CD8-positive, alpha-beta memory T cell (primary cell): ENCODE data around the gene TBX10. TPM values are rescaled to one million over a fixed set of nuclear protein-coding genes. Genes with fewer than 3 reads are reported as not detected.
"Not testable (repeated sequence)": the region's sequence is repeated elsewhere in the genome, so short reads cannot be mapped to it uniquely, and the experiment has no call there.

ENCODE experiments used
- CTCF ChIA-PET: fragments of 350-600 bp; sonication (Branson Sonifier 250); formaldehyde crosslinking; loops from one replicate; lab custom pipeline; 2021; ENCODE audit warnings: antibody characterized with exemption; lab: Charles Lee
- POLR2A ChIA-PET: fragments of 350-600 bp; sonication (Branson Sonifier 250); formaldehyde crosslinking; loops from one replicate; lab custom pipeline; 2021; ENCODE audit warnings: antibody characterized with exemption; lab: Charles Lee
- DNase-seq, 5 donors: peaks; one replicate each; pipeline versions ENCODE4 v3.0.0 to v3.0.0-alpha.2; 2020 to 2022; ENCODE audit warnings: mixed read lengths in 1 of 5
- H3K27ac ChIP-seq: one replicate; pipeline ENCODE4 v1.7.0; 2013; ENCODE audit warnings: low read depth, mild to moderate bottlenecking, low read length, moderate library complexity
- H3K27me3 ChIP-seq: 2 replicates; pipeline ENCODE4 v1.7.0; 2013; ENCODE audit warnings: low read length, mild to moderate bottlenecking; ENCODE audit not compliant: insufficient read depth, poor library complexity, severe bottlenecking
- H3K36me3 ChIP-seq: 2 replicates; pipeline ENCODE4 v1.7.0; 2013; ENCODE audit warnings: mild to moderate bottlenecking, low read length, moderate library complexity; ENCODE audit not compliant: insufficient read depth
- H3K4me1 ChIP-seq: 2 replicates; pipeline ENCODE4 v1.7.0; 2013; ENCODE audit warnings: mild to moderate bottlenecking, low read length, moderate library complexity; ENCODE audit not compliant: insufficient read depth
- H3K4me3 ChIP-seq: 2 replicates; pipeline ENCODE4 v1.7.0; 2013; ENCODE audit warnings: mild to moderate bottlenecking, low read length
- H3K9me3 ChIP-seq: 2 replicates; pipeline ENCODE4 v1.7.0; 2013; ENCODE audit warnings: mild to moderate bottlenecking, low read length
- H3K27ac Mint-ChIP-seq, 8 donors: one replicate each; pipeline ENCODE4 v1.8.0; 2020 to 2021; ENCODE audit warnings: mixed read lengths in 8 of 8, mild to moderate bottlenecking in 6 of 8, inconsistent platforms in 3 of 8, moderate library complexity in 3 of 8
- H3K27me3 Mint-ChIP-seq, 2 donors: one replicate each; pipeline ENCODE4 v1.8.0; 2020 to 2021; ENCODE audit warnings: mixed read lengths in 2 of 2, mild to moderate bottlenecking in 1 of 2, moderate library complexity in 1 of 2
- H3K36me3 Mint-ChIP-seq, 3 donors: one replicate each; pipeline ENCODE4 v1.8.0; 2020 to 2021; ENCODE audit warnings: mixed read lengths in 3 of 3, inconsistent platforms in 1 of 3, mild to moderate bottlenecking in 1 of 3
- H3K4me1 Mint-ChIP-seq, 3 donors: one replicate each; pipeline ENCODE4 v1.8.0; 2020 to 2021; ENCODE audit warnings: mixed read lengths in 3 of 3, inconsistent platforms in 1 of 3, mild to moderate bottlenecking in 1 of 3
- H3K4me3 Mint-ChIP-seq, 7 donors: one replicate each; pipeline ENCODE4 v1.8.0; 2020 to 2021; ENCODE audit warnings: mixed read lengths in 7 of 7, mild to moderate bottlenecking in 6 of 7, moderate library complexity in 4 of 7, inconsistent platforms in 2 of 7
- H3K9me3 Mint-ChIP-seq, 5 donors: one replicate each; pipeline ENCODE4 v1.8.0; 2020 to 2022; ENCODE audit warnings: mixed read lengths in 5 of 5, mild to moderate bottlenecking in 3 of 5, moderate library complexity in 2 of 5, inconsistent platforms in 1 of 5
- polyA plus RNA-seq: library from polyadenylated mRNA; unstranded; fragments of 300-500 nt; fragmentation: Illumina TruSeq; gene quantifications from one replicate; pipeline ENCODE4 v1.2.3, GENCODE V29; 2021
- total RNA-seq, 2 experiments: library from RNA; stranded (reverse); gene quantifications; one replicate each; pipeline ENCODE4 v1.2.3, GENCODE V29; 2021

TBX10 gene
- total and polyA plus RNA-seq, 3 experiments from 2014 or later = not detected

DNA sequence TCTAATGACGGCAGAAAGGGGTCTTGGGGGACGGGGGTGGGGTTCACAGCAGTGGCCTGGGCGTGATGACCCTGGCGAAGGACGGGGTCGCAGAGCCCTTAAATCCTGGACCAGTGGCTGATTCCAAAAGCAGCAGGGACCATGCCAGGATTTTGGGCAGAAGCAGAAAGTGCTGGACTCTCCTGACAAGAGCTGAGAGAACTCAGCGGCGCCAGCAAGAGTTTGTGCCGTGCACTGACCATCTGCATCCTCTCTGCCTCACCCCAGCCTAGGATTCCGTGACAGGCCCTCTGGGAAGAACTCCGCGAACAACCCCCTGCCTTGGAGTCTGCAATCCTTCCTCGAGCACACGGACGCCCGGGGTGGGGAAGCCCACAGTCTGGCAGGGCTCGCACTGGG, 33.5 kb downstream of the TBX10 start:
- no peaks in the 10 kb centered on the region for H3K9me3 ChIP-seq
- H3K27ac Mint-ChIP-seq = peak overlapping the region; percentile 55 to 93 (median 90)
- peak overlapping the region; percentile 84 to 96 (median 91) for H3K4me3 Mint-ChIP-seq
- no peaks in the 10 kb centered on the region for H3K27me3 ChIP-seq
- CTCF ChIA-PET = no interaction called here
- H3K27ac ChIP-seq = peak overlapping the region; percentile 75
- H3K4me3 ChIP-seq = peak overlapping the region; percentile 71
- H3K36me3 ChIP-seq = peaks cover 18% of the 10 kb centered on the region
- H3K4me1 ChIP-seq = peaks cover 18% of the 10 kb centered on the region
- H3K9me3 Mint-ChIP-seq = no peaks in the 10 kb centered on the region
- peaks cover 6 to 30% (median 15%) of the 10 kb centered on the region in 3 donors for H3K4me1 Mint-ChIP-seq
- peaks cover 7 to 10% of the 10 kb centered on the region in 2 donors for H3K27me3 Mint-ChIP-seq
- peaks cover 0 to 28% (median 2%) of the 10 kb centered on the region in 3 donors for H3K36me3 Mint-ChIP-seq
- POLR2A ChIA-PET = no interaction called here
- no peak for DNase-seq

DNA sequence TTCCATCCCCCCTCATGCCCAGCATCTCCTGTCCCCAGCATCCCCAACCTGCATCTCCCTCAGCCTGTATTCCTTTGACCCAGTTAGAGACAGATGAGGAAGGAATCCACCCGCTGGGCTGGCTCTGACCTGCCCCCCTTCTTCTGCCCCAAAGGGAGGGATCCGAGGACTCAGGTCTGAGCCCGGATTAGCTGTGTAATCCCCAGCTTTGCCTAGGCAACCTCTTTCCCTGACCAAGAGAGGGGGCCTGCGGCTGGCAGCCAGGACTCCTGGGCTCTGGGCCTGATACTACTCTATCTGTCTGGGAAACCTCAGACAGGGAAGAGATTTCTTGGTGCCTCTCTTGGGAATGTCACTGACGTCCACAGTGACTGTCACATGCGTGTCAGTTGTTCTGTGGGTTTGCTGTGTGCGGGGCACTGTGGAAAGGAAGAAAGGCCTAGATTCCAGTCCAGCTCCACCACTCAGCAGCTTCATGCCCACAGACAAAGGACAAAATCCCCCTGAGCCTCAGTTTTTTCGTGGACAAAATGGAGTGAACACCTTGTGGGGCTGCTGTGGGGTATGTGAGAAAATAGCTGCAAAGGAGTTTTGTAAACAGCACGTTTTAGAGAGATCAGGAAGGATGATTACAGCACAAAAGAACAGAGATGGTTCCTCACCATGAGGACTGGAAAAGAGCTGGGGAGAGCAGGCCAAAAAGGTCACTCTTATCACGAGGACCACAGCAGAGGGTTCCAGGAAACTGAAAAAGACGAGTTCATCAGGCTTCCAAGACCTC, 34.1 kb downstream of the TBX10 start:
- CTCF ChIA-PET = interaction anchor here (1.4 kb wide), 1 partner anchor 22 kb away, joined by 4 read pairs; the partner anchor contains the start of gene GSTP1
- Histone ChIP-seq H3K9me3 (no peaks in the 10 kb centered on the region), H3K36me3 (peaks cover 14% of the 10 kb centered on the region), H3K27me3 (no peaks in the 10 kb centered on the region), H3K27ac (peak overlapping the region; percentile 75), H3K4me1 (peaks cover 18% of the 10 kb centered on the region), H3K4me3 (no peak overlapping the region)
- POLR2A ChIA-PET = no interaction called here
- Mint-ChIP-seq H3K36me3 (peaks cover 0 to 21% (median 0%) of the 10 kb centered on the region in 3 donors), H3K4me1 (peaks cover 6 to 30% (median 15%) of the 10 kb centered on the region in 3 donors), H3K27ac (peak overlapping the region in 5 of 8 donors; percentile 43 to 87 (median 84)), H3K9me3 (no peaks in the 10 kb centered on the region), H3K4me3 (peak overlapping the region; percentile 55 to 84 (median 68)), H3K27me3 (peaks cover 11 to 17% of the 10 kb centered on the region in 2 donors)
- DNase-seq = no peak

DNA sequence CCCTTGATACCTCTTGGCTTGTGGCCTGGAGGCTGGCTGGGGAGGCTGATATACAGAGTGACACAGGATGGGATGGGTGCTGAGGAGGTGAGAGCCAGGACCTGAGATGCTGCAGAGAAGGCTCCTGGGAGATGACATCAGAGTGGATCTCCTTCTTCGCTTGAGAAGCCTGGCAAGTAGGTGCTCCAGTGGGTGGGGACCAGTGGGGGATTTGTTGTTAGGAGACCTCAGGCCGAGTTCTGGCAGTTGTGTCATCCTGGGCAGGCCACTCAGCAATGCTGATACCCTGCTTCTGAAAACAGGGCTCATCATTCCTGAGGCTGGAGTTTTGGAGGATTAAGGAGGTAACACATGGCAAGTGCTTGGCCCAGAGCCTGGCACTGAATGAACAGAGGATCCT, 34.7 kb downstream of the TBX10 start:
- peaks cover 14% of the 10 kb centered on the region for H3K36me3 ChIP-seq
- ChIA-PET CTCF (interaction anchor here (0.8 to 1.4 kb wide), 2 partner anchors 9 to 22 kb away, joined by 3 to 4 read pairs; partner anchors contain the start of gene GSTP1), POLR2A (no interaction called here)
- H3K27me3 Mint-ChIP-seq = peaks cover 11 to 17% of the 10 kb centered on the region in 2 donors
- H3K9me3 ChIP-seq = no peaks in the 10 kb centered on the region
- DNase-seq = no peak
- peak overlapping the region in 3 of 7 donors; percentile 23 to 84 (median 51) for H3K4me3 Mint-ChIP-seq
- no peak overlapping the region for H3K4me3 ChIP-seq
- H3K36me3 Mint-ChIP-seq = peaks cover 0 to 16% (median 0%) of the 10 kb centered on the region in 3 donors
- peaks cover 18% of the 10 kb centered on the region for H3K4me1 ChIP-seq
- peak overlapping the region; percentile 74 for H3K27ac ChIP-seq
- H3K27me3 ChIP-seq = no peaks in the 10 kb centered on the region
- peak overlapping the region in 4 of 8 donors; percentile 60 to 68 (median 66) for H3K27ac Mint-ChIP-seq
- no peaks in the 10 kb centered on the region for H3K9me3 Mint-ChIP-seq
- H3K4me1 Mint-ChIP-seq = peaks cover 6 to 30% (median 15%) of the 10 kb centered on the region in 3 donors

DNA sequence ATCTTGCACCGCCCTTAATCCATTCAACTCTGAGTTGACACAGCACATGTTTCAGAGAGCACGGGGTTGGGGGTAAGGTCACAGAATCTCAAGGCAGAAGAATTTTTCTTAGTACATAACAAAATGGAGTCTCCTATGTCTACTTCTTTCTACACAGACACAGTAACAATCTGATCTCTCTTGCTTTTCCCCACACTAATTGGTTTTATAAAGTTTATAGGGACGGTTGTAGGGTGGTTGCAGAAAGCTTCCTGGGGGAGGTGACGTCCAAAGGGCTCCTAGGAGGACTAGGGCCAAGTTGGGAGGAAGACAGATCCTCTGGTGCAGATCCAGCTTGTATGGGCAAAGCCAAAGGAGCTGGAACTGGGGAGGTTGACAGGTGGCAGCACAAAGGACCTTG, 35.4 kb downstream of the TBX10 start:
- POLR2A ChIA-PET = not testable (repeated sequence)

DNA sequence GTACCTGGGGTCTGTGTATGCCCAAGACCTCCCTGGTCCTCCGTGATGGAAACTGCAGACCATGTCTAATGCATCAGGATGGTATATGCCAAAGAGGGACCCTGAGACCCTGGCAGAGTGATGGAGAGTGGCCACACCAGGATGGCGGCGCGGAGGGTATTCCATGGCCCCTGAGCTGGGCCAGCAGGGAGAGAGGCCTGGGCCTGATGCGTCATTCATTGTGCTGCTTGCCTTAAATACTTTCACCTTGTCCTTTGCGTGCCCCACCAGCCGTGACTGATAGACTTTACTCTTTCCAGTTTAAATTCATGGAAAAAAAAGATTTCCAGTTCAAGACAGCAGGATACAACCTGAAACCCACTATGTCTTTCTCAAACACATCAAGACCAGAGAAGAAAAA, 38.5 kb downstream of the TBX10 start:
- POLR2A ChIA-PET = no interaction called here
- CTCF ChIA-PET = no interaction called here

More for the DNA sequence above, 35.4 kb downstream of the TBX10 start:
- not testable (repeated sequence) for DNase-seq, H3K27ac ChIP-seq, H3K9me3 ChIP-seq, H3K9me3 Mint-ChIP-seq, H3K27me3 ChIP-seq, H3K4me3 ChIP-seq, H3K36me3 ChIP-seq
- H3K4me1 ChIP-seq = peaks cover 18% of the 10 kb centered on the region
- Mint-ChIP-seq H3K36me3 (peaks cover 0 to 10% (median 0%) of the 10 kb centered on the region in 3 donors), H3K4me1 (peaks cover 6 to 30% (median 15%) of the 10 kb centered on the region in 3 donors), H3K27me3 (peaks cover 13 to 17% of the 10 kb centered on the region in 2 donors), H3K4me3 (peak overlapping the region in 3 of 7 donors; percentile 22 to 58 (median 56)), H3K27ac (peak overlapping the region in 2 of 8 donors; percentile 68 to 83)
- CTCF ChIA-PET = interaction anchor here (0.8 to 1.4 kb wide), 2 partner anchors 10 to 21 kb away, joined by 3 to 4 read pairs; partner anchors contain the start of gene GSTP1

DNA sequence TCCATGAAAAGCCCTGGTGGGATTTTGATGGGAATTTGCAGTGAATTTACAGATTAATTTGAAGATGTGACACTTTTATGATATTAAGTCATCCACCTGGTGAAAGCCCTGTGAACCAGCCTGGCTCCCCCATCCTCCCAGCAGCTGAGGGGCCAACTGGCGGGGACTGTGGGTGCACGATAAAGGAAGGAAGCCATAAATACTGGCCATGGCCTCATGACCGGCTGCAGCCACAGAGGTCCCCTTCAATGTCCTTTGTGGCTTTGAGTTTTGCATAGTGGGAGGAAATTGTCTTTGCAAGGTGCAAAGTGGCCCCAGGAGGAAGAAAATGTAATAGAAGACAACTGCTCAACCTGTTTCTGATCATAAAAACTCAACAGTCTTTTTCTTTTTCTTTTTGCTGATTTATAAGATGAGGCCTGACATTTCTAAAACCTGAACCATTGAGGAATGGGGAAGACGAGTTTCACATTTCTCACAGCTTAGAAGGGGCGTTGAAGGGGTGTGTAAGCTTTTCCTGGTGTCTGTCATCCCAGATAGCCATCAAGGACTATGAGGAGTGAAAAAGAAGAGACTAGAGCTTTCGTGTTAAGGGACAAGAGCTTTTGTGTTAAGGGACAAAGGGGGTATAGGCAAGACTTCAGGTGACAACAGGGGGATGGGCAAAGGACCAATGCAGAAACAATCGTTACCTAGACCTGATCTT, 39.1 kb downstream of the TBX10 start:
- Mint-ChIP-seq H3K9me3 (no peaks in the 10 kb centered on the region), H3K27ac (peak overlapping the region in 1 of 8 donors; percentile 48), H3K4me3 (no peak overlapping the region), H3K36me3 (no peaks in the 10 kb centered on the region), H3K4me1 (peaks cover 0 to under 1% (median 0%) of the 10 kb centered on the region in 3 donors), H3K27me3 (peaks cover 13 to 17% of the 10 kb centered on the region in 2 donors)
- Histone ChIP-seq H3K4me1 (no peaks in the 10 kb centered on the region), H3K27me3 (no peaks in the 10 kb centered on the region), H3K36me3 (no peaks in the 10 kb centered on the region), H3K27ac (no peak overlapping the region), H3K9me3 (no peaks in the 10 kb centered on the region), H3K4me3 (no peak overlapping the region)
- no peak for DNase-seq
- ChIA-PET POLR2A (no interaction called here), CTCF (no interaction called here)

More for the DNA sequence above, 38.5 kb downstream of the TBX10 start:
- peaks cover 1% of the 10 kb centered on the region for H3K4me1 ChIP-seq
- no peak overlapping the region for H3K27ac ChIP-seq
- H3K27me3 Mint-ChIP-seq = peaks cover 13 to 17% of the 10 kb centered on the region in 2 donors
- H3K27me3 ChIP-seq = no peaks in the 10 kb centered on the region
- no peak for DNase-seq
- no peaks in the 10 kb centered on the region for H3K36me3 Mint-ChIP-seq
- no peaks in the 10 kb centered on the region for H3K9me3 ChIP-seq
- H3K27ac Mint-ChIP-seq = peak overlapping the region in 1 of 8 donors; percentile 58
- H3K36me3 ChIP-seq = no peaks in the 10 kb centered on the region
- H3K4me3 Mint-ChIP-seq = no peak overlapping the region
- no peak overlapping the region for H3K4me3 ChIP-seq
- H3K9me3 Mint-ChIP-seq = no peaks in the 10 kb centered on the region
- peaks cover 3 to 5% (median 4%) of the 10 kb centered on the region in 3 donors for H3K4me1 Mint-ChIP-seq

DNA sequence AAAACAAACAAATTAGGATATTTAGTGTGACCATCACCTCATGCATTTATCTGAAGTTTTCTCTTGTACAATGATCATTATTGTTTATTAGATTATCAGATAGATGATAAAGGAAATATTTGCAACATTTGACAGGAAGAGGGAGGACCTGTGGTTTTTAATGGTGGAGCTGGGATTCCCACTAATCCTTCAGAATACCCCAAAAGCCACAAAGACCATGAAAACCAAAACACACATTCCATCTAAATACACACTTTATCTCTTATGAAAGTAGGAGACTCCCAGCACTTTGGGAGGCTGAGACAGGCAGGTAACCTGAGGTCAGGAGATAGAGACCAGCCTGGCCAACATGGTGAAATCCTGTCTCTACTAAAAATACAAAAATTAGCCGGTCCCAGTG, 40.4 kb downstream of the TBX10 start:
- Mint-ChIP-seq H3K27ac (no peak overlapping the region), H3K27me3 (peaks cover 13 to 17% of the 10 kb centered on the region in 2 donors), H3K9me3 (no peaks in the 10 kb centered on the region), H3K4me3 (no peak overlapping the region), H3K36me3 (no peaks in the 10 kb centered on the region), H3K4me1 (no peaks in the 10 kb centered on the region)
- ChIA-PET CTCF (no interaction called here), POLR2A (no interaction called here)
- Histone ChIP-seq H3K36me3 (no peaks in the 10 kb centered on the region), H3K27me3 (no peaks in the 10 kb centered on the region), H3K27ac (no peak overlapping the region), H3K4me3 (no peak overlapping the region), H3K4me1 (no peaks in the 10 kb centered on the region), H3K9me3 (no peaks in the 10 kb centered on the region)
- no peak for DNase-seq
